ENCODE data around the gene PKMYT1.
A peak's percentile ranks its signal among the peaks of the same experiment; 100 is the strongest.

The PKMYT1 gene

DNA sequence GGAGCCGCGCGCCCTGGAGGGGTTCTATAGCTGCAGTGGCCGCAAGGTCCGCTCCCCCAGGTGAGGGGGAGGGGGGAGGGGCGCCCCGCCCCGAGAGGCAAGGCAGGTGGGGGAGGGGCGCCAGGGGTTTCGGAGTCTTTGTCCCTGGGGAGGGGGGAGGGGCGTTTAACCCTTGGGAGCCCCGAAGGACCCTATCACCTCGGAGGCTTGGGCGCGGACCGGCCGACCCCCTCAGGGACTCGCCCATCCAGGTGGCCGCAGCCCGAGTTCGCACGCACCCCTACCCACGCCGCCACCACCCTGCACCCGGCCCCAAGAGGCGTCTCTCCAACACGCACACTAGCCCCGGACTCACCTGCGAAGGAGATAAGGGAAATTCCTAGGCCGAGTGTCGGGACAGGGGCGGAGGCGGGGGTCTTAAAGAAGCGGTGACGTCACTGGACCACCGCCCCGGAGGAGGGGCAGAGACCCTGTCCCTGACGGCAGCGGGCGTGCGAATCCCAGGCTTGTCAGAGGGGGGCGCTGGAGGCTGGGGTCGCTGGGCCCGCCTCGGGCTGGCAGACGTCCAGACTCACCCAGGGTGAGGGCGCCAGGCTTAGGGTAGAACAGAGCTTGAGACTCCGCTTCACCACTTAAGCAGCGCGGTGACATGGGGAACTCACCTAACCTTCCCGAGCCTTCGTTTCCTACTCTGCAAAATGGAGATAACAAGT is 37.7 kb upstream of the PKMYT1 start, which contains the start of gene CLDN6:
Gene CLDN6 (minus strand): TSS at position 390 of the 713 bp plus-strand sequence. CDS start 2,162 bp downstream, outside the sequence.
- peak; percentile 9 for DNase-seq (ENCODE audit: low spot score)

DNA sequence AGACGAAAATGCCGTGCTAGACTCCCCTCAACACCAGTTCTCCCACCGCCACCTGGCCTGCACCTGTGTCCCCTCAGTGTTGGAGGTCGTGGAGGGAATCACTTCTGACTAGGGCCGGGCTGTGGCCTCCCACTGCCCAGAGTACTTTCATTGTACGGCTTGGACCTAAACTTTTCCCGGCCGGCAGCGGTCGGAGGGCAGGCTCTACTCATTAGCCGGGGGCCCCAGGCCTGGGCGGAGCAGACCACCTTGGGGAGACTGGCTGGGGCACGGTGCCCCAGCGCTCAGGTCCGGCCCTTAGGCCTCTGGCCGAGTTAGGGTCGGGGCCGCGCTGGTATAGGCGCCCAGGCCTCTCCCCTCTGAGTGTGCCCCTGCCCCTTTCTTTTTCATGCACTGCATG is 37.1 kb upstream of the PKMYT1 start:
- no peak for DNase-seq (ENCODE audit: low spot score)

DNA sequence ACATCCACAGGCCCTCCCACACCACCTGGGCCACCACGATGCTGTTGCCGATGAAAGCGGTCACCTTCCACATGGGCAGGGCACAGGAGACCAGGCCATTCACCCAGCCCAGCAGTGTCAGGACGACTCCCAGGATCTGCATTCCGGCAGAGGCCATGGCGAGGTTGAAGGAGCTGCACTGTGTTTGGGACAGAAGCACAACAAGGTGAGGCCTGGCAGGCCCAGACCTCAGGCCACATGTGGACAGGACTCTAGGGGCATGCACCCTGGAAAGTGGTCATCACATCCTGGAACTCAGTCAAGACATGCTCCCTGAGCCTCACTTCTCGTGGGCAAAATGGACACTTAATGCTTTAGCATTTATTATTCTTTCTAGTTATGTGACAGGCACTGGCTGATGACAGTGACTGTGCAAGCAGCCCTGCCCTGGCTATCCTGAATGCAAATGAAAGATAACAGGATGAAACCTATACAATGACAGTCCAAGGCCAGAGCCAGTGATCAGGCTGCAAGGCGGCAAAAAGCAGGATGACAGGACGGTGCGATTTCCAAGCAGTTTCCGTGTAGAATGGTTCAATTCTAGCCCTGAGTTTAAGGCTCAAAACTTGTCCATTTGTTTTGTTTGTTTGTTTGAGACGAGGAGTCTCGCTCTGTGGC is 35.7 kb upstream of the PKMYT1 start:
- DNase-seq (ENCODE audit: low spot score): peak; percentile 33

DNA sequence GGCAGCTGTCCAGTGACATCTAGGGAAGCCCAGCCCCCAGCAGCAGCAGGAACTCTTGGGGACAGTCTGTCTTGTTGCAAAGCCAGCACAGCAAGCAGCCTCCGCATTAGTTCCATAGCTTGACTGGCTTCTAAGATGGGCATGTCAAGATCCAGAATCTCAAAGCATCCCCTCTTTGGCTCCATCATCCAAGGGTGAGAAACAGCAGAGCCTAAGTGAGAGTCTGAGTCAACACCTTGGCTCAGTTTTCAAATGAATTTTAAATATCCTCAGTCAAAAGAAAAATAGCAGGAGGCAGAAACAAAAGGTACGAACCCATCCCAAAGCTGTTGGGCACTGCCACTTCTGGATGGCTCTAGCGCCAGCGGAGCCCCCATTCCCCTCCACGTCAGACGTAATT is 34.7 kb upstream of the PKMYT1 start:
- no peak for DNase-seq (ENCODE audit: low spot score)

DNA sequence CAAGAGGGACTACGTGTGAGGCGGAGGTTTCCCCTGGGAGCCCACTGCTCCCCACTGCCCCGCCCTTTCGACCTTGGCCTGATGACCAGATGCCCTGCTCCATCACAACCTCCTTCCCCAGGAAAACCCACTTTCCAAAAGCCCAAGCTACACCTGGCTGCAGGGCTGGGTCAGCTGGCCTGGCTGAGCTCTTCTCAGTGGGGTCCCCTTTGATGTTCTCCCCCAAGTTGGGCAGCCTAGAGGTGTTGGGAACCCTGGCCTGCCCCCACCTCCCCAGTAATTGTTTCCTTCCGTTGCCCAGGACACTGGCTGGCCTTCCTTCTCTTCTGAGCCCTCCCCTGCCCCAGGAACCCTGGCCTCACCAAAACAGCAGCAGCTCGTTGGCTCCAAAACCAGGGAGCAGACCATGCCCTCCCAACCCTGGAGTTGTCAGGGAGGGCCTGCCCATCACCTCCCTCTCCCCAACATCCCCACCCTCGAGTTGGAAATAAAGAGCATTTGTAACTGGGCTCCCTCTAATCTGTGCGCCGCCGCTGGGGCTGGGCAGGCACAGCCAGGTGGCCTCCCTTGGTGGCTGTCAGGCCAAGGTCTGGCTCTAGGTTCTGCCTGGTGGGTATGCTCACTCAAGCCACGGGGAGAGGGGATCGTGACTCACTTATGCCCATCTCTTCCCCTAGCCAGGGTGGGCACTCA is 33.9 kb upstream of the PKMYT1 start:
- DNase-seq (ENCODE audit: low spot score): no peak

DNA sequence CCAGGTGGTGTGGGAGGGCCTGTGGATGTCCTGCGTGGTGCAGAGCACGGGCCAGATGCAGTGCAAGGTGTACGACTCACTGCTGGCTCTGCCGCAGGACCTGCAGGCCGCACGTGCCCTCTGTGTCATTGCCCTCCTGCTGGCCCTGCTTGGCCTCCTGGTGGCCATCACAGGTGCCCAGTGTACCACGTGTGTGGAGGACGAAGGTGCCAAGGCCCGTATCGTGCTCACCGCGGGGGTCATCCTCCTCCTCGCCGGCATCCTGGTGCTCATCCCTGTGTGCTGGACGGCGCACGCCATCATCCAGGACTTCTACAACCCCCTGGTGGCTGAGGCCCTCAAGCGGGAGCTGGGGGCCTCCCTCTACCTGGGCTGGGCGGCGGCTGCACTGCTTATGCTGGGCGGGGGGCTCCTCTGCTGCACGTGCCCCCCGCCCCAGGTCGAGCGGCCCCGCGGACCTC is 33.3 kb upstream of the PKMYT1 start:
- DNase-seq (ENCODE audit: low spot score): no peak

DNA sequence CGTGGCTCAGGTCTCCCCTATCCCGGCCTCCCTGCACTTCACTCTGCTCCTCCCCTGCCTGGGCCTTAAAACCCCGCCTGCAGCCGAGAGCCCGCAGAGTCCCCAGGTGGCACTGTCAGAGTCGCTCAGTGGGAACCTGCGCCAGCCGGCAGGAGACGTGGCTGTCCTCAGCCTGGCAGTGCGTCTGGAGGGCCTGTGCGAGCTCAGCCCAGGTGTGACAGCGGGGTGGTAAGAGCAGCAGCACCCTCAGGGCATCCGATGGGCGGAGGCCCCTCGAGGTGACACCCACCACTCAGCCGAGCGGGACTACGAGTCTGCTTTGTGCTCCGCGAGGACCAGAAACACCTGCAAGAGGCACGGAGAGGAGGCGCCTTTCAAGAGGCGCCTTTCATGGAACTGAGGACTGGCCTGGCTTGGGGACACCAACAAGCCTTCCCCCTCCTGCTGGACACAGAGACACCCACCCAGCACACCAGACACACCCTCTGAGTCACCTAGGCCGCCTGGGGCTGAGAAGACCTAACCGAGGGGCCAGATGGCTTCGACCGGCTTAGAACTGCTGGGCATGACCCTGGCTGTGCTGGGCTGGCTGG is 32.7 kb upstream of the PKMYT1 start, which contains the start of gene CLDN9:
Gene CLDN9 (plus strand): TSS at position 96 of the 593 bp plus-strand sequence. CDS start 440 bp downstream, at position 536.
- no peak for DNase-seq (ENCODE audit: low spot score)

DNA sequence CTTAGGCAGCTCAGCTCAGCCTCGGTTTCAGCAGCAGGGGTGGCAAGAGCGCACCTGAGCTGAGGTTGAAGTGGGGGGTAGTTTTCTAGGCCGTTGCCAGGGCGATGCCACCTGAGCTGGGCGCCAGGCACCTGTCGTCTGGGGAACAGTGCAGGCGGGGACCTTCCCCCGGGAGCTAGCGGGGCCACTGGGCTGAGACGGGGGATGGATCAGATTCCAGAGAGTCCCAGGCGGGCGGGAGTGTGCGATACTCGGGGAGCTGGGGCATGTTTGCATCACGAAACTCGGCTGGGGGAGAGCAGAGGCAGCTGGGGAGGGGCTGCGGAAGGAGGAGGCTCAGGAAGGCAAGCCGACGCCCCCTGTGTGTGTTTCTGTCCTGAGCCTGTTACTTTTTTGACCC is 32.0 kb upstream of the PKMYT1 start:
- DNase-seq (ENCODE audit: low spot score): no peak

DNA sequence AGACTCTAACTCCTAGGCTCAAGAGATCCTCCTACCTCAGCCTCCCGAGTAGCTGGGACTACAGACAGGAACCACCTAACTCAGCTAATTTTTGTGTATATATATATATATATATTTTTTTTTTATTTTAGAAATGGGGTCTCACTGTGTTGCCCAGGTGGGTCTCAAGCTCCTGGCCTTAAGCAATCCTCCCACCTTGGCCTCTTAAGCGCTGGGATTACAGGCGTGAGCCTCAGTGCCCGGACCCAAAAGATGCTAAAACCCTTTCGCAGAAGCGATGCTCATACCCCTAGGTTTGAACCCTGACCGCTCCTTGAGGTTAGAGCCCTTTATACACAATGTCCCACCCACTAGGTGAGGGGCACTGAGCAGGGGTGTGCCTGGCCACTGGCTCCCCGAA is 30.3 kb upstream of the PKMYT1 start:
- DNase-seq (ENCODE audit: low spot score): no peak

DNA sequence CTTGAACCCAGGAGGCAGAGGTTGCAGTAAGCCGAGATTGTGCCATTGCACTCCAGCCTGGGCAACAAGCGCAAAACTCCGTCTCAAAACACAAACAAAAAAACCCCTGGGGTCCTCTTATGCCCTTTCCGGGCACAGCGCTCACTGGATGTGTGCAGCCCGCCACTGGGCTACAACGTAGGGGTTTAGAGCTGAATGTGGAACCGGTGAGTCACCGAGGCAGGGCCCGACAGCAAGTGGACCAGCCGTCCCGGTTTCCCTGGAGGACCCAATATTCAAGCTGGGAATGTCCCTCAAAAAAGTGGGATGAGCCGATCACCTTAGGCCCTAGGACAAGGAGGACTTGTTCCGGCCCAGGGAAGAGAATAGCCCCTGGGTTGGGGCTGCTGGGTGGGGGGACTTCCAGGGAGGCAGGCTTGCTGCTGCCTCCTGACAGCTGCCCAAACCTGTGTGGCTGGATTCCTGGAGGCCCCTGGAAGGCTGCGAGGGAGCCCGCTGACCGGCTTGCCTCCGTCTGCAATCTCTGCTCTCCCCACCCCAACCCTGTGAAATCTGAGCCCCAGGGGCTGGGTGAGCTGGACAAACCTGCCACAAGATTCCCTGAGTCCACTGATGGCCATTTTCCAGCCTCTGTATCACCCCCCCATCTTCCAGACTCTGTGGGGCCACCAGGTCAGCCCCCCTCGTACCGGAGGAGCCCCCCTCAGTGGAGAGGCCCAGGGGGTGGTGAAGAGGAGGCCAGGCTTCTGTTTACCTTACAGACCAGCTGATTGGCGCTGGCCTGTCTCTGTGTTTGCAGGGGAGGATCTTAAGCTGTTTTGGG is 29.5 kb upstream of the PKMYT1 start:
- DNase-seq (ENCODE audit: low spot score): no peak

DNA sequence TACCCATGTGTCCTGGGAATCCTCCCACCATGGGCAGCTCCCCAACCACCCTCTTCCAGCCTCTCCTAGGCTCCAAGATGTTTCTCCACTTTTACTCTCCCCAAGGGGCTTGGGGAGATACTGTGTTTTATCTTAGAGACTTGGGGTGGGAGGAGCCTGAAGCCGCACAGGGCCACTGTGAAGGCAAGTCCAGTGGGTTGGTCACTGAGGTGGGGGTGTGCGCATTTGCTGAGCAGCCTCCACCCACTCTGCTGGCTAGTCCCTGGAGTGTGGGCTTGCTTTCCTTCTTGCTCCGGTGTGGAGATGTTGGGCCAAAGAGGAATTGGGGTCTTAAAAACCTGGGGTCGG is 28.4 kb upstream of the PKMYT1 start:
- no peak for DNase-seq (ENCODE audit: low spot score)

DNA sequence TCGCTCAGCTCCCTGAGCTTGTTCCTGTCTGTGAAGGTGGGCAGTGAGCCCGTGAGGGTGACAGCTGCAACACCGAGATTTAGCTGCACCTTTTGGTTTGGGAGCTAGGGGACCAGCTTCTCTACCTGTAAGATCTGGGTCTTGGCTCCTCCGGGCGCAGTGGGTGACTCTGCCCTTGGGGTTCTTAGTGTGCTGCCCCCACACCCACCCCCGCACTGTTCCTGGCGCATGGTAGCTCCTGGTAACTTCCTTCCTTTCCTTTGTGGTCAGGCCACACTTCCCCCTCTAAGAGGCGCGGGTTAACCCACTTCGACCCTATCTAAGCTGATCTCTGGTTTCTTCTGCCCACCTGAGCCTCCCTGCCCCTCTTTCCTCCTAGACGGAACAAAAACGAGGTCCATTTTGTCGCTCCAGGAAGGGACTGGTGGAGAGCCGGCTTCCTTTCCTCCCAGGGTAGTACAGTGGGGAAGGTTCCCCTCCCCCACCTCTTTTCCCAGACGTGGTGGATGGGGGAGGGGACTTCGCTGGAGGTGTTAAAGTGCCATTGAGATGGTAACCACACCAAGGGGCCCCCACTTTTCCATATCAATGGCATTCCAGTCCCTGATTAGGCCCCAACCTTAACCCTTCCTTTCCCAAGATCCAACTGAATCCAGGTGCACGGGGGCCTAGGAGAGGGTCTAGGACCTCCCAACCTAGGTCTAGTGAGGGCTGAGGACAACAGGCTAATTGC is 27.9 kb upstream of the PKMYT1 start:
- DNase-seq (ENCODE audit: low spot score): no peak

DNA sequence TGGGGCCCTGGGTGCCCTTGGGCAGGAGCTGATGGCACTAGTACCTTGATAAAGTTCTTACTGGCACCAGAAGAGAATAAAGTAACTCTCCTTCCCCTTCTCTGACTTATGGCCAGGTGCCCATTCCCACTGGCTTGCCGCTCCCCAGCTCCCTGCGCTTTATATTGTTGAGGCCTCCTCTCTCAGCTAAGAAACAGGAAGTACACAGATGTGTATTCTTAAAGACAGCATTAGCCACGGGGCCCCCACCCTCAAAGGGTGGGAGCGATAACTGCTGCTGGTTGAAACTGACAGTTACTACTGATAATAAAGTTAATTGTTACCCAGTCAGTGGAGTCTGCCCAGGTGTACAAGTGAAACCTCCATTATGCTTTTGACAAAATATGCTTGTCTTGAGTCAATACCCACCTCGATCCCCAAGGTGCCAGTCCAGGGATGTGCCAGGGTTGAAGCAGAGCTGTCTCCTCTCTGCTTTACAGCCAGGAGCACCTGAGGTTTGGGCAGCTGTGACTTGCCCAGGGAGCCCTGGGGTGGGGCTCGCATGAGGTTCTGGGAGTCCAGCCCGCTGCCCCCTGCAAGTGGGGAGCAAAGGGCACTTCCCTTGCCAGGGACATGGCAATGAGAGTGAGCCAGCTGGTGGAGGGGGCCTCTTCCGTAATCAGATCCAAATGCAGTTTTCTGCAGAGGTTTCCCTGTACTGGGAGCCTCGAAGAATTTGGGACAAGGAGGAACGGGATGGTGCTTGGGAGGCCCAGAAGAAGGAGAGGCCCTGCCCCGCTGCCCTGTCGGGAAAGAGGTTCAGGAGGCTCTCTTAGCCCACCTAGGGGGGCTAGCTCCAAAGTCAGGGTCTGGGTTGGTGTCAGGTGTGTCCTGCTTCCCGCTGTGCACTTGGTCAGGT is 27.1 kb upstream of the PKMYT1 start:
- no peak for DNase-seq (ENCODE audit: low spot score)

DNA sequence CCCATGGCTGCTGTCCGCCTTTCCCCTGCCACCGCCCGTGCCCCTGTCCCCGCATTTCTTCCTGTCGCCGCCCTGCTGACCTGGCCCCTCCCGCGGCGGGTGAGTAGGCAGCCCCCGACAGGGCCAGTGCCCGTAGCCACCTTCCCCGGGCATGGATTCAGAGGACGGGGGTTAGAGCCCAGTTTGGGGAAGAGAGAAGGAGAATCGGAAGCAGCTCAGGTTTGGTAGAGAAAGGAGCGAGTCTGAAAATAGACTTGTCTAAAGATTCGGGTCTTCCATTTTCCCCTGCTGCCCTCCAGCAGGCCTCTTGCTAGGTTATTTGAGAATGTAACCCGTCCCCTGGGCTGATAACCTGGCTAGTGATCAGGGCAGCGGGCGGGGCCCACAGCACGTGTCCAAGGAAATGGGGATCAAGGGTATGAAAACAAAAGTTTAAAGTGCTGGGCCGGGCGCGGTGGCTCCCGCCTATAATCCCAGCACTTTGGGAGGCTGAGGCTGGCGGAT is 24.6 kb upstream of the PKMYT1 start:
- DNase-seq (ENCODE audit: low spot score): peak; percentile 24

DNA sequence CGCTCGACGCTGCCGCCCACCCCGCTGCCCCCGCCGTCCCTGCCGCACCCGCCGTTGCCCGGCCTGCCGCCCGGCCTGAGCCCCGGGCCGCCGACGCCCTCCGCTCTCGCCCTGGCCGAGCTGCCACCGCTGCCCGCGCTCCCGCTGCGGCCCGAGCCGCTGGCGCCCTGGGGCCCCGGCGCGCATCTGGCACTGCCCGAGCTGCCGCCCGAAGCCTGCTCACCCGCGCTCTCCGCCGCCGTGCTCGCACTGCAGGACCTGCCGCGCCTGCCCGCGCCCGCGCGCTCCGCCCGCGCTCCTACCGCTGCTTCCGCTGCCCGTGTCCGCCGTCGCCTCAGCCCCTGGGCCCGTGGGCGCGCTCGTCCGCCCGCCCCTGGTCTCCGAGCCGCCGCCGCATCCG is 24.1 kb upstream of the PKMYT1 start:
- peak; percentile 23 for DNase-seq (ENCODE audit: low spot score)

DNA sequence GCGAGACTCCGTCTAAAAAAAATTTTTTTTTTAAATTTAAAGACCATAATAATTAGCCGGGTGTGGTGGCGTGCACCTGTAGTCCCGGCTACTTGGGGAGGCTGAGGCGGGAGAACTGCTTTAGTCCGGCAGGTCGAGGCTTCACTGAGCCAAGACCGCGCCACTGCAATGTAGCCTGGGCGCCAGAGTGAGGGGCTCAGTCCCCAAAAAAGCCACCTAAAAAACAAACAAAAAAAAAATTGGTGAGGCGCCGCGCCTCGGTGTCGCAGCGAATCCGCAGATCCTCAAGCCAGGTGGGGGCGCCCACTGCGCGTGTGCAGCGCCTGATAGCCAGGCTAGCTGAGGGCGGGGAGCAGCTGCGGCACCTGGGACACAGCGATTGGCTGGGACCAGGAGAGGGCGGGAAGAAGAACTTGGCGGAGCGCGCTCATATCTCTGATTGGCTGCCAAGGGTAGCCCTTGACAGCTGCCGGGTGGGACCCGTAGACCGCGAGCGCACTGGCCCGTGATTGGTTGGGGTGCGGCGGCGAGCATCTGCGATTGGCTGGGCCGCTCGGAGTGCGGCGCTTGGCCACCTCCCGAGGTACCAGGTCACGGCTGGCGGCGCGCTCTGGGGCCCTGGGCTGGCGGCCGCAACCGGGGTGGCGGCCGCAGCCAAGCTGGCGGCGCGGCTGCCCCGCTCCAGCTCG is 23.5 kb upstream of the PKMYT1 start:
- DNase-seq (ENCODE audit: low spot score): peak; percentile 100

DNA sequence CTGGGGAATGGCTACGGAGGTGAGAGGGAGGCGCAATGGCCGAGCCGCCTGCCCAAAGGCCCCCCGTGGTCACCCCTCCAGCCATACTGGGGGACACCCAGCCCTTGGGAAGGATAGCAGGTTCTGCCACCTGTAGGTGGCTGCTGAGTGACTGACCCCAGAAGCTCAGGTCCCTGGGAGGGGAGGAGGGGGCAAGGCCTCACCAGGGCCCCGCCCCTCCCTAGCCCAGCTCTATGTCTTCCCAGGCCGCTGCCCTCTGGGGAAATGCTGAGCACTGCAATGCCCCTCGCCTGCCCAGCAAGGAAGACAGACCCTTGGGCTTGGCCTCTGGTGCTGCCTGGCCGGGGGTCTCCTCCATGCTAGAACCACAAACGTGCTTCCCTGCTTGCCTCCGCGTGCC is 21.1 kb upstream of the PKMYT1 start:
- DNase-seq (ENCODE audit: low spot score): no peak

DNA sequence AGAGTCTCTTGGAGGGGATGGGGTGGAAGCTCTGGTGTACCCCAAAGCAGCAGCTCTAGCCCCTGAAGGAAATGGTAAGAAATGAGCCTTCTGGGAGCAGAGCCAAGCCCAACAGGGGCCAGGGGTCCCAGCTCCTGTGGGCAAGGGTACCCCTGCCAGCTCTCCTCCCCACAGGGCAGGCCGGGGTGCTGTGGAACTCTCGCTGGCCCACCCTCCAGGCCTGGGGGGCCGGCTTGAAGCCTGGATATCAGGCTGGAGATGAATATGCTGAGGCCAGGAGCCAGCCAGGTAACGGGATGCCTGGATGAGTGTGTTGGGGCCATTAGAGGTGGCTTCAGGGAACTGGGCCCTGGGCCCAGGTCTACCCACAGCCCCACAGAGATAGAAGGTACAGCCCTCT is 20.3 kb upstream of the PKMYT1 start:
- DNase-seq (ENCODE audit: low spot score): no peak

DNA sequence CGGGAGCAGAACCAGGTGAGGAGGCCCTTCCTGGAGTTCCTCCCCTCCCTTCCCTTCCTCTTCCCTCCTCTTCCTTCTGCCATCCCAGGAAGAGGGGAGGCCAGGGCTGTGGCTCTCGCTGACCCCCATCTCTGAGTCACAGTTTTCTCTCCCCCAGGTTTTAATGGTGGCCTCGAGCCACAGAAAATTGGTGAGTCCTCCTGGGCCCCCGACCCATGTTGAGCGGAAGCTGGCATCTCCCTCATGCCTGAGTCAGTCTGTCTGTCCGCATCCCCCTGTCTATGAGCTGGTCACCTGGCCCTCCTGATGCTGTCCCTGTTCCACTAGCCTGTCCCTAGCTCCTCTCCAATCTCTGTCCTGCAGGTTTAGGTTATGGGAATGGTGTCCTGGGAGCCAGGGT is 19.7 kb upstream of the PKMYT1 start:
- DNase-seq (ENCODE audit: low spot score): no peak

All from hematopoietic multipotent progenitor cell treated with erythropoietin and hydrocortisone succinate and interleukin-3 and kit ligand, for 15 days (in vitro differentiated cells).